Activated naive CD4-positive, alpha-beta T cell (primary cell): ENCODE results near the gene SGIP1.
"Not testable (repeated sequence)": the region's sequence is repeated elsewhere in the genome, so short reads cannot be mapped to it uniquely, and the experiment has no call there.

ENCODE experiments used
- DNase-seq, 4 experiments: peaks; one replicate each; lab custom pipeline; 2025; lab: John Stamatoyannopoulos, UW

Gene SGIP1

DNA sequence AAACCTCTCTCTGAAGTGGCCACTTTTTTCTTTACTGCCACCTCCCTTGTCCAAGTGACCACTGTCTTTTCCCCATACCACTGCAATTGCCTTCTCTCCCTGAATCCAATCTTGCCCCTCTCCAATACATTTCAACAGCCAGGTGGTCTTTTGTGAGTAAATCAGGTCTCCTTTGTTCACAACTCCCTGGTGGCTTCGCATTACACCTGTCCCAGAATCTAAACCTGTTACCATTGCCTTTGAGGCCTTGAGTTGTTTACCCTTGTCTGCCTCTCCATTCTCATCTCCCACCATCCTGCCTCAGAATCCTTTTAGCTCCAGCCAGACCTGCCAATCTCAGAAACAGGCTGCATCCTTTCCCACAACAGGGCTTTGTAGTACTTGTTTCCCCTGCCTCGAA lies 196.5 kb downstream of the SGIP1 start:
- no peak for DNase-seq

- DNase-seq = no peak
These were observed 197.4 kb downstream of the SGIP1 start for GRCh38 chr1:66731170-66731865.

DNA sequence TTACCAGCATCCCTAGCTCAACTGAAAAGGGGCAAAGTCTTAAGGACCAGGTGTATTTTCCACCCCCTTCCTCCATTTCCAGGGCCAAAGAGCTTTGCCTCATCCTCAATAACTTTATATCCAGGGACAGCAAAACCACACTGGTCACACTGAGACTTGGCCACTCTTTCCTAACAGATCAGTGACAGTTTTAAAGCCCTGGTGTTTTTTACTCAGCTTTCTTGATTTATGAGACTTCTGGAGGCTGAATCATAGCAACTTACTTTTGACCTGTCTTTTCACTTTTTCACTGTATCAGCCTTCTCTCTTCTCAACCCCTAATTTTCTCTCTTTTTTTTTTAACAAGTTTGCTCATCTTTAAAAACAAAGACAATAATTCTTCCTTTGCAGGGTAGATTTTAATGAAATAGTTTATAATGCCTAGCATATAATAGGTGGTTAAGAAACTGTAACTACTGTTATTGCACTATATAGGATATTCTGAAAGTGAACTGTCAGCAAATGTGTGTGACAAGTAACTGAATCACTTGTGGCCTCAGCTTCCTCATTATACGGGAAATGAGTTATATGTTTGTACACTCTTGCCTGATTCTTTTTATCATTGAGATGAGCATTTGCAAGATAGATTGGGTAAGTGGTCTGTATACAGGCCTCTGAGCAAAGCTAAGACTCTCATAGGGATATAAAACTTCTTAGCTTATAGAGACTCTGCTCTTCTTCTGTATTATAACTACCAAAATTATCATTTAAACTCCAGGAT lies 198.6 kb downstream of the SGIP1 start:
- no peak for DNase-seq

DNA sequence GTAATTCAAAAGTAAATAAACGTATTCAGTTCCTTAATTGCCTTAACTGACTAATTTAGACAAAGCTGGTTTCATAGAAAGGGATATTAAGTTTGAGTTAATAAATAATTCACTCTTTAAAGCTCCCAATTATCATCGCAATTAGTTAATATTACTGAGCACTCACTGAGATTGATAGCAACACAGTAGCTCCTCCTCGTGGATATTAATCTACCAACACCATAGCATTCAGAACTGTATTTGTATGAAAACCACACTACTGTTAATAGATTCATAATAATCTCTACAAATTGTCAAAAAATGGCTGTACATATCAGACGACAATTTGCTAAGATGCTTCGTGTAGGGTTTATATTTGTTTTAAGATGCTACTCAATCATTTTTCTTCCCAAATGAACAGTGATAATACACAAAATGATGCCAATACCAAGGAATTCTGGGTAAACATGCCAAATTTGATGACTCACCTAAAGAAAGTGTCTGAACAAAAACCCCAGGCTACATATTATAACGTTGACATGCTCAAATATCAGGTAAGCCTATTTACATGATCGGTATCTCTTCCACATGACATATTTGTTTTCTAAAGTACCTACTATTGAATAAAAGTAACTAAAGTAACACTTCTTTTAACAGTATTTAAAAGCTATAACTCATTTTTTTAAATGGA lies 199.5 kb downstream of the SGIP1 start:
- DNase-seq = no peak

DNA sequence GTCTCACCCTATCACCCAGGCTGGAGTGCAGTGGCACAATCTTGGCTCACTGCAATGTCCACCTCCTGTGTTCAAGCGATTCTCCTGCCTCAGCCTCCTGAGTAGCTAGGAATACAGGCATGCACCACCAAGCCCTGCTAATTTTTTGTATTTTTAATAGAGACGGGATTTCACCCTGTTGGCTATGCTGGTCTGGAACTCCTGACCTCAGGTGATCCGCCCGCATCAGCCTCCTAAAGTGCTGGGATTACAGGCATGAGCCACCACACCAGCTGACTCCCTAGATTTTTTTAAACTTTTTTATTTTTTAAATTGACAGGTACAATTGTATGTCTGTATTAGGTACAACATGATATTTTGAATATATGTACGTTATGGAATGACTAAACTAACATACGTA lies 200.6 kb downstream of the SGIP1 start:
- DNase-seq = not testable (repeated sequence)

GRCh38 chr1:66737836-66738235 lies 203.9 kb downstream of the SGIP1 start:
- DNase-seq = no peak

DNA sequence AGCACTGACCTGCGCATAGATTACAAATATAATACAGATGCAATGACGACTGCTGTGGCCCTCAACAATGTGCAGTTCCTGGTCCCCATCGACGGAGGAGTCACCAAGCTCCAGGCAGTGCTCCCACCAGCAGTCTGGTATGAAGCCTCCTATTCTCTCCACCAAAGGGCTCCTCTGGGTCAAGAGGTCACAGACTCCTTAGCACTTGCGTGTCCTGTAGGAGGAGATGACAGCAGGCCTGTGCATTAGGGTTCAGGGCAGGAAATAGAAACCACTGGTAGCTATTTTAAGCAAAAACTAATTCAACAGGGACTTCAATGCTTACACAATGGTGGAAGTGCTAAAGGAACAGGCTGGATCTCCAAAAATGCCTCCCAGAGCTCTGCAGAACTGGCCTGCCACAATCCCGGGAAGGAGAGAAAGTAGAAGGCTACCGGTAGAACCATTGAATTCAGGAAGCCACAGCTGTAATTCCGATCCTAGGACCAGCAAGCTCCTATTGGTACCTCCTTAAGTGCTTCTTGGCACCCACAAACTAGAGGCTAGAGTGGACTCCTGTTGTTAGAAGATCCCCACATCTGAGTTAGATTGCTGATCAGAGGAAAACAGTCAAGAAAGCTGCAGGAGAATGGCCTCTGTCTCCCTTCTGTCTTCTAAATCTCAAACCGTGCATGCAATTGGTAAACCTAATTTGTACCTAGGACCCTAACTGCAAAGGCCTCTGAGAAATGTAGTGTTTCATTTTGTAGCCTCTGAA lies 205.6 kb downstream of the SGIP1 start:
- DNase-seq = no peak

DNA sequence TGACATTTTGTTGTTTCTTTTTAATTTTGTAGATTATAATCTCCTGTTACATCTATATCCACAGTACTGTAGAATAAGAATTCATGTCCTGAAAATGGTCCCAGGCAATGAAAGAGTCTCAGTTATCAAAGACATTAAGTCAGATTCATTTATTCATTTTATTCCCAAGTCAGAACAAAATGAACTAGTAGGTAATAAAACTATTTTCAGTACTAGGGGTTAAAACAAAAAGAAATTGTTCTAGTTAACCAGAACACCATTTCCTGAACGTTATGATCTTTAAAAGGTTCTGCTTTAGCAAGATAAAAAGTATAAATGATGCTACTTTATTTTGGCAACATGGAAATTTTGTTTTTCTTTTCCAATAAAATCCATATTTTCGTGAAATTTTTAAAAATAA lies 211.5 kb downstream of the SGIP1 start:
- DNase-seq = no peak

DNA sequence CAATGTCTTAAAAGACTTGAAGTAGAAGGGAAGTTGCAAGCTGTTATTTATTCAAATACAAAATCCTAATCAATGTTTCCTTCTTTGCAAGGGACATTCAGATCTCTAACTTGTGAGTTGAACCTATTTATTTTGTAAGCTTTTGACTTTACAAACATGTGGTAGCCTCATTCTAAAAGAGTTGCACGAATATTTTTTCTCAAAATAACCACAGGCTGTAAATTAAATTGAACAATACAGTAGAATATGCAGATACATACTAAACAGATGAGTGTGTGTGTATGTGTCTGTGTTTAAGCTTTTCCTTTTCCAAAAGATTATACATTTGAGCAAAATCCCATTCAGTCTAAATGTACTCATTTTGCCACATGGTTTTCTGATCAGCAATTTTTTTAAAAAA lies 213.5 kb downstream of the SGIP1 start:
- DNase-seq = no peak

DNA sequence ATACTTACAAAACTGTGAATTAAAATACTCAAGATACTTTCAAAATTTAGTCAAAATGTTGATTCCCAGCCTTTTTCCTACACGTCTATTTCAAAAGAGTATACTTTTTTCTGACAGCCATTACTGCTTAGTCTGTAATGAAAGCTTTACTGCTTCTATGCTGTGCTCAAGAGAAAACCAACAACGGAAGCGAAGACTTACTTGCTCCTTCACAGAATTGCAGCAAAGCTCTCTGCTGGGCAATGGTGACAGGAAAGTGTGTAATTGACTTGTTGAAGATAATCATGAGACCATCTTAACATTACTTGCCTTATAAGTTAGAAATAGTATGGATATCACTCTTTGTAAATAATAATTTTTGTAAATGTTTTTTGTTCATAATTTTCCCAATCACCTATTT lies 216.6 kb downstream of the SGIP1 start:
- DNase-seq = no peak

GRCh38 chr1:66751160-66751559 lies 217.2 kb downstream of the SGIP1 start:
- no peak for DNase-seq

DNA sequence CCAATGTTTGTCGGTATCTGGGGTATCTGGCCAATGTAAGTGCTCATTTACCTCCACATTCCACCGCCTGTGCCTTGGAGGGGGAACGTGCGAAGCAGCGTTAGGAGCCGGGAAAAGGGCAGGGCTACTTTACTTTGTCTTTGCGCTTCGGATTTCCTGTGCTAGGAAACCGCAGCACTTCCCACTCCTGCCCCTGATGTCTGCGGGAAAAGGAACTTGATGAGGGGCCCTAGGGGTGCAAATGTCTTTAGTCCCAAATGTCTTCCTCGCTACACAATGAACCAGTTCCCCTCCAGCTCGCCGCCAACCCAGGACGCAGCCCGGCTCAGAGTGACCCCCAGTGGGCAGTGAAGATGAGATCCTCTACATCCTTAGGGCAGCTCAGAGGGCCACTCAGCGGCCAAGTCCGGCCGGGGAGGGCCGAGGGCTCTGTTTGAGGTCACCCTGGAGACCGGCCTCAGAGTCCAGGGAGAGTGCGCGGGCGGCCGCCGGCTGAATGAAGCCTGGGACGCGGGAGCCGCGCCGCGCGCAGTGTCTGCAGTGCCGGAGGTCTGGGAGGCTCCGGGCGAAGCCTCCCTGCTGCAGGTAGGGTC lies 218.1 kb downstream of the SGIP1 start, which contains the start of gene DYNLT5:
Gene DYNLT5, plus strand, starts transcription at position 460 of the 593 bp plus-strand sequence. CDS start 2,200 bp downstream, outside the sequence.
- DNase-seq = no peak

DNA sequence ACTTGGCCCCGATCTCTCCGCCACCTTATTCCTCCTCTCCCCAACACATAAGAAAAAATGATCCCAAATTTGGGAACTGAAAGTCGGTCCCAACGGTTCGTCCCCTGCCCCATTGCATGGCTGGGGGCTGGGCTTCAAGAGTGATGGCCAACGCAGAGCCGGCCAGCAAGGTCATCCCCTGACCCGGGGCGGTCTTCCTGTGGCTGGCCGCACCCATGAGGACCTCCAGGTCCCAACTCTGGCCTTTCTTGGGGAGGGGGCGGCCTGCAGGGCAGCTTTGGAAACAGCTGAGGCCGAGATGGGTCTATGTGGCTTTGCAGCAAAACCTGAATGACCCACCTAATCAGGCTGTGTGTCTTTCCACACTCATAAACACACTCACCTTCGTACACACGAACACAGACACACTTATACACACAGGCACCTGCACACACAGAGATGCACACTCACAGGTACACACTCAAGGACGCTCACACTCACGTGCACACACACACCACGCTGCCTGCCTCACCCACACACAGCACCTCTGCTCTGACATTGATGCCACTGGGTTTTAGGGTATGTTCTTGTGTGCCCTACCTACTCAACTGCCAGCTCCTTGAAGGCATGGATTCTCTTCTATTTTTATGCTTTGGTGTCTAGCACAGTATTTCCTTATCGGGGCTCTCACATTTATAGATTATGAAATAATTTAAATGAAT lies 218.9 kb downstream of the SGIP1 start:
- DNase-seq = no peak

DNA sequence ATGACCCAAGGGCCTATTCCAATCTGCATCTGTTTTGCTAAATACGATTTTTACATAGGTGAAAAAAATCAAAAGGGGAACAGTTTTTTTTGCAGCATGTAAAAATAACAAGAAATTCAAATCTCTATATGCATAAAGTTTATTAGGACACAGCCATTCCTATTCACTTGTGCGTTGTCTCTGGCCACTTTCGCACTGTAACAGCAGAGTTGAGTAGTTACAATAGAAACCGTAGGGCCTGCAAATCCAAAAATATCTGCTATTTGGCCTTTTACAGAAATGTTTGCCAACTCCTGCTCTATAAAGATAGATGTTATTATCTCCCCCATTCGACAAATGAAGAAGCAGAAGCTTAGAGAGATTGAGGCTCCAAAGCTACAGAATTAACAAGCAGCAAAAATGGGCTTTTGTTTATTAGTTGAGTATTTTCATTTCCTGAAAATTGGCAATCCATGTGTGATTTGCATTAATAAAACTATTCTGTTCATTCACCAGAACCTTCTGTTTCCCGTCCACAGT lies 223.8 kb downstream of the SGIP1 start:
- no peak for DNase-seq

DNA sequence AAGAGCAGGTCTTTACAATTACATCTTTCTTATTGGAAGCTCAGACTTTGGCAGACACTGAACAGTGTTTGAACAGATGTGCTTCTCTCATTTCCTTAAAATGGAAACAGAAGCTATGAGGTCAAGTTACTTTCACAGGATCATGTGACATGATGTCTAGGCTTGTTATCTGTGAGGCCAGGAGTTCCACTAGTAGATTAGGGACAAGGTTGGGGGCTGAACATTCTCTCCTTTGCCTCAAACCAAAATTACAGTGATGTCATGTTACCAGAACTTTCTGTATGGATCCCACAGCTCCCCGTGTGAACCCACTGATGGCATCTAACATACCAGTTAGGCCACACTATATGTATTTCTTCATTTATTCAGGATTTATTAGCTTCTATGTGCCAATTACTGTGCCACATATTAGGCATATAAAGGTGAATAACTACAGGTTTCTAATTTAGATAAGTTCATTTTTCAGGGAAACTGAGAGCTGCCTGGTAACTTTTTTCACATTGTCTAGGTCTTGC lies 224.3 kb downstream of the SGIP1 start:
- DNase-seq = no peak

GRCh38 chr1:66760506-66760905 lies 226.6 kb downstream of the SGIP1 start:
- no peak for DNase-seq

DNA sequence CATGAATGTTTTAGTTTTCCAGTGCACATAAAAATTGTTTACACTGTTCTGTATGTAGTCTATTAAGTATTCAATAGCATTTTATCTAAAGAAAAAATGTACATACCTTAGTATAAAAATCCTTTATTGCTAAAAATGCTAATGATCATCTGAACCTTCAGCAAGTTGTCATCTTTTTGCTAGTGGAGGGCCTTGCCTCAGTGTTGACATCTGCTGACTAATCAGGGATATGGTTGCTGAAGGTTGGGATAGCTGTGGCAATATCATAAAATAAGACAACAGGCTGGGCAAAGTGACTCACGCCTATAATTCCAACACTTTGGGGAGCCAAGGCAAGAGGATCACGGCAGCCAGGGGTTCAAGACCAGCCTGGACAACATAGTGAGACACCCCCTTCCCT lies 227.3 kb downstream of the SGIP1 start:
- no peak for DNase-seq

- DNase-seq = peak in 1 of 4 experiments; percentile 17
These were observed 231.1 kb downstream of the SGIP1 start for GRCh38 chr1:66764994-66765578.

DNA sequence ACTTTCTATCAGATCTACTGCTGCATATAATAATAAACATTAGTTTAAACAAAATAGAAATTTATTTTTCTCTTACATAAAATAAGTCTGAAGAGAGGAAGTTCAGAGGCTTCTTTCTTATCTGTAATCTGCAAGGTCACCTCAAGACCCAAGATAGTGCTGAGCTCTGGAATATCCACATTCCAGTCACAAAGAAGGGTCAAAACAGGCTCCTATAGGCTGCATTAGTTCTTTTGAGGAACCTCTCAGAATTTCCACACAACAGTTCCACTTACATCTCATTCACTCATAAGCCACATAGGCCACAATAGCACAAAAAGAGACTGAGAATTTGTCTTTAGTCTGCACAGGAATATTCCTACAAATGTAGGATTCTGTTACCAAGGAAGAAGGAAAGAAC lies 233.7 kb downstream of the SGIP1 start:
- DNase-seq = no peak

DNA sequence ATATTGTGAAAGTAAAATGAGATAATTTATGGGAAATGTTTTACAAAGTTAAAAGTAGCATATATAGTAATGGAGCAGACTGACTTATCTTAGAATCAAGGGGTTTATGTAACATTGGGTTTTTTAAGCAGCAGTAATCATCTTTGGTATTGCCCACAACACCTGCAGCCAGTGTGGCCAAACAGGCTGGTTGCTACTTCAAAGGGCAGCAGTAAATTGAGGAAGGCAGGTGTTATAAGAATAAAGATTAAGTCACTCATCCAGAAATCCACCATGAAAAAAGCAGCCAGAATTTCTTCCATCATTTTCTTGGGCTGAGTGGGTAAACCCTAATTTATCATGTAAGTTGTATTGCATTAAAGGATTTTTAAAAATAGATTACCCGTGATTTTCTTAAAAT lies 235.0 kb downstream of the SGIP1 start:
- no peak for DNase-seq
